HepG2 (cell line): ENCODE results near the gene NGDN. TPM values are rescaled to one million over a fixed set of nuclear protein-coding genes. Genes with fewer than 3 reads are reported as not detected.

Source experiments
- ATF7 ChIP-seq, 2 experiments: fragments of 450-650 bp in 1 of 2; sonication (generic) in 1 of 2; formaldehyde crosslinking in 1 of 2; IDR thresholded peaks; 2 replicates each; pipeline versions ENCODE4 v1.4.0 to v1.6.1; 2016 to 2020; ENCODE audit warnings: antibody characterized with exemption in 1 of 2, mild to moderate bottlenecking in 1 of 2, missing genetic modification reagents in 1 of 2
- EEA1 ChIP-seq: sonication (generic); formaldehyde crosslinking; IDR thresholded peaks from 2 replicates; pipeline ENCODE4 v1.5.1; 2020; ENCODE audit warnings: mild to moderate bottlenecking, missing genetic modification reagents, borderline replicate concordance
- FOXC1 ChIP-seq: sonication (generic); formaldehyde crosslinking; IDR thresholded peaks from 2 replicates; pipeline ENCODE4 v1.8.0; 2022; ENCODE audit warnings: mild to moderate bottlenecking, missing genetic modification reagents, borderline replicate concordance
- GABPB1 ChIP-seq: IDR thresholded peaks from 2 replicates; pipeline ENCODE4 v1.6.1; 2016; ENCODE audit warnings: mild to moderate bottlenecking, missing genetic modification reagents, moderate library complexity, missing compliant biosample characterization
- IRX3 ChIP-seq: sonication (generic); formaldehyde crosslinking; IDR thresholded peaks from 2 replicates; pipeline ENCODE4 v1.8.1; 2023; ENCODE audit warnings: mild to moderate bottlenecking, low read depth, missing genetic modification reagents, borderline replicate concordance
- JUN ChIP-seq: sonication (generic); formaldehyde crosslinking; IDR thresholded peaks from 2 replicates; pipeline ENCODE4 v1.4.0; 2020; ENCODE audit warnings: mild to moderate bottlenecking, missing genetic modification reagents
- LBX2 ChIP-seq: sonication (generic); formaldehyde crosslinking; IDR thresholded peaks from 2 replicates; pipeline ENCODE4 v1.5.0; 2020; ENCODE audit warnings: missing genetic modification reagents, mild to moderate bottlenecking, borderline replicate concordance
- ZMYM2 ChIP-seq: sonication (generic); formaldehyde crosslinking; IDR thresholded peaks from 2 replicates; pipeline ENCODE4 v1.8.0; 2022; ENCODE audit warnings: mild to moderate bottlenecking, missing genetic modification reagents
- ZNF224 ChIP-seq: sonication (generic); formaldehyde crosslinking; IDR thresholded peaks from 2 replicates; pipeline ENCODE4 v1.5.0; 2020; ENCODE audit warnings: mild to moderate bottlenecking, missing genetic modification reagents
- ZNF34 ChIP-seq: sonication (generic); formaldehyde crosslinking; IDR thresholded peaks from 2 replicates; pipeline ENCODE4 v1.4.0; 2020; ENCODE audit warnings: mild to moderate bottlenecking, missing genetic modification reagents, borderline replicate concordance
- polyA plus RNA-seq, 8 experiments: library from polyadenylated mRNA; depleted of rRNA in 3 of 8; stranded (reverse) in 7 of 8; unstranded in 1 of 8; fragments of >200 nt; fragmentation: Illumina TruSeq in 4 of 8; extraction: Trizol in 4 of 8; gene quantifications; 2 replicates each; pipeline versions ENCODE4 v1.2.1 to v1.2.3, GENCODE V29; 2011 to 2016; ENCODE audit warnings: low read depth in 4 of 8, missing spikeins in 1 of 8, mixed read lengths in 1 of 8; ENCODE audit not compliant: insufficient read depth in 1 of 8
- total RNA-seq, 5 experiments: library from RNA; depleted of rRNA; stranded (reverse); fragments of >200 nt; fragmentation: Illumina TruSeq; extraction: Trizol; gene quantifications; 2 replicates each; pipeline ENCODE4 v1.2.3, GENCODE V29; 2016; ENCODE audit warnings: low read depth in 1 of 5
- TF ChIP-seq, protein P1 (sequence below): sonication (generic); formaldehyde crosslinking; IDR thresholded peaks from 2 replicates; pipeline ENCODE4 v1.9.0; 2021; ENCODE audit warnings: mild to moderate bottlenecking, missing genetic modification reagents
- TF ChIP-seq, protein P2 (sequence below): IDR thresholded peaks from 2 replicates; pipeline ENCODE4 v1.6.1; 2012; ENCODE audit warnings: inconsistent platforms
- TF ChIP-seq, protein P3 (sequence below): sonication (generic); formaldehyde crosslinking; IDR thresholded peaks from 2 replicates; pipeline ENCODE4 v1.5.1; 2020; ENCODE audit warnings: missing genetic modification reagents, mild to moderate bottlenecking, borderline replicate concordance
- TF ChIP-seq, protein P4 (sequence below): sonication (generic); formaldehyde crosslinking; IDR thresholded peaks from 2 replicates; pipeline ENCODE4 v1.5.1; 2020; ENCODE audit warnings: mild to moderate bottlenecking, missing genetic modification reagents

Gene NGDN
- total and polyA plus RNA-seq, 2 of the 13 experiments (the other 11 are each of a cell fraction or from before 2014, with no cell fraction given), result 154 to 216 TPM

- TF ChIP-seq, protein P1, sequence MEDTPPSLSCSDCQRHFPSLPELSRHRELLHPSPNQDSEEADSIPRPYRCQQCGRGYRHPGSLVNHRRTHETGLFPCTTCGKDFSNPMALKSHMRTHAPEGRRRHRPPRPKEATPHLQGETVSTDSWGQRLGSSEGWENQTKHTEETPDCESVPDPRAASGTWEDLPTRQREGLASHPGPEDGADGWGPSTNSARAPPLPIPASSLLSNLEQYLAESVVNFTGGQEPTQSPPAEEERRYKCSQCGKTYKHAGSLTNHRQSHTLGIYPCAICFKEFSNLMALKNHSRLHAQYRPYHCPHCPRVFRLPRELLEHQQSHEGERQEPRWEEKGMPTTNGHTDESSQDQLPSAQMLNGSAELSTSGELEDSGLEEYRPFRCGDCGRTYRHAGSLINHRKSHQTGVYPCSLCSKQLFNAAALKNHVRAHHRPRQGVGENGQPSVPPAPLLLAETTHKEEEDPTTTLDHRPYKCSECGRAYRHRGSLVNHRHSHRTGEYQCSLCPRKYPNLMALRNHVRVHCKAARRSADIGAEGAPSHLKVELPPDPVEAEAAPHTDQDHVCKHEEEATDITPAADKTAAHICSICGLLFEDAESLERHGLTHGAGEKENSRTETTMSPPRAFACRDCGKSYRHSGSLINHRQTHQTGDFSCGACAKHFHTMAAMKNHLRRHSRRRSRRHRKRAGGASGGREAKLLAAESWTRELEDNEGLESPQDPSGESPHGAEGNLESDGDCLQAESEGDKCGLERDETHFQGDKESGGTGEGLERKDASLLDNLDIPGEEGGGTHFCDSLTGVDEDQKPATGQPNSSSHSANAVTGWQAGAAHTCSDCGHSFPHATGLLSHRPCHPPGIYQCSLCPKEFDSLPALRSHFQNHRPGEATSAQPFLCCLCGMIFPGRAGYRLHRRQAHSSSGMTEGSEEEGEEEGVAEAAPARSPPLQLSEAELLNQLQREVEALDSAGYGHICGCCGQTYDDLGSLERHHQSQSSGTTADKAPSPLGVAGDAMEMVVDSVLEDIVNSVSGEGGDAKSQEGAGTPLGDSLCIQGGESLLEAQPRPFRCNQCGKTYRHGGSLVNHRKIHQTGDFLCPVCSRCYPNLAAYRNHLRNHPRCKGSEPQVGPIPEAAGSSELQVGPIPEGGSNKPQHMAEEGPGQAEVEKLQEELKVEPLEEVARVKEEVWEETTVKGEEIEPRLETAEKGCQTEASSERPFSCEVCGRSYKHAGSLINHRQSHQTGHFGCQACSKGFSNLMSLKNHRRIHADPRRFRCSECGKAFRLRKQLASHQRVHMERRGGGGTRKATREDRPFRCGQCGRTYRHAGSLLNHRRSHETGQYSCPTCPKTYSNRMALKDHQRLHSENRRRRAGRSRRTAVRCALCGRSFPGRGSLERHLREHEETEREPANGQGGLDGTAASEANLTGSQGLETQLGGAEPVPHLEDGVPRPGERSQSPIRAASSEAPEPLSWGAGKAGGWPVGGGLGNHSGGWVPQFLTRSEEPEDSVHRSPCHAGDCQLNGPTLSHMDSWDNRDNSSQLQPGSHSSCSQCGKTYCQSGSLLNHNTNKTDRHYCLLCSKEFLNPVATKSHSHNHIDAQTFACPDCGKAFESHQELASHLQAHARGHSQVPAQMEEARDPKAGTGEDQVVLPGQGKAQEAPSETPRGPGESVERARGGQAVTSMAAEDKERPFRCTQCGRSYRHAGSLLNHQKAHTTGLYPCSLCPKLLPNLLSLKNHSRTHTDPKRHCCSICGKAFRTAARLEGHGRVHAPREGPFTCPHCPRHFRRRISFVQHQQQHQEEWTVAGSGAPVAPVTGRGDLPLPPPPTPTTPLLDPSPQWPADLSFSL, result no peak
- 0 out of 2 replicates have a peak, but pooled peaks have one; percentile 27 for TF ChIP-seq ZNF224
- TF ChIP-seq, protein P2, sequence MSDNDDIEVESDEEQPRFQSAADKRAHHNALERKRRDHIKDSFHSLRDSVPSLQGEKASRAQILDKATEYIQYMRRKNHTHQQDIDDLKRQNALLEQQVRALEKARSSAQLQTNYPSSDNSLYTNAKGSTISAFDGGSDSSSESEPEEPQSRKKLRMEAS, result peak; percentile 19; the same call in 1 of the 2 replicates
- TF ChIP-seq, protein P3, sequence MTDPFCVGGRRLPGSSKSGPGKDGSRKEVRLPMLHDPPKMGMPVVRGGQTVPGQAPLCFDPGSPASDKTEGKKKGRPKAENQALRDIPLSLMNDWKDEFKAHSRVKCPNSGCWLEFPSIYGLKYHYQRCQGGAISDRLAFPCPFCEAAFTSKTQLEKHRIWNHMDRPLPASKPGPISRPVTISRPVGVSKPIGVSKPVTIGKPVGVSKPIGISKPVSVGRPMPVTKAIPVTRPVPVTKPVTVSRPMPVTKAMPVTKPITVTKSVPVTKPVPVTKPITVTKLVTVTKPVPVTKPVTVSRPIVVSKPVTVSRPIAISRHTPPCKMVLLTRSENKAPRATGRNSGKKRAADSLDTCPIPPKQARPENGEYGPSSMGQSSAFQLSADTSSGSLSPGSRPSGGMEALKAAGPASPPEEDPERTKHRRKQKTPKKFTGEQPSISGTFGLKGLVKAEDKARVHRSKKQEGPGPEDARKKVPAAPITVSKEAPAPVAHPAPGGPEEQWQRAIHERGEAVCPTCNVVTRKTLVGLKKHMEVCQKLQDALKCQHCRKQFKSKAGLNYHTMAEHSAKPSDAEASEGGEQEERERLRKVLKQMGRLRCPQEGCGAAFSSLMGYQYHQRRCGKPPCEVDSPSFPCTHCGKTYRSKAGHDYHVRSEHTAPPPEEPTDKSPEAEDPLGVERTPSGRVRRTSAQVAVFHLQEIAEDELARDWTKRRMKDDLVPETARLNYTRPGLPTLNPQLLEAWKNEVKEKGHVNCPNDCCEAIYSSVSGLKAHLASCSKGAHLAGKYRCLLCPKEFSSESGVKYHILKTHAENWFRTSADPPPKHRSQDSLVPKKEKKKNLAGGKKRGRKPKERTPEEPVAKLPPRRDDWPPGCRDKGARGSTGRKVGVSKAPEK (CRISPR knock-in tag), result no peak
- TF ChIP-seq JUN (CRISPR knock-in tag), result peak; percentile 17; the same call in 1 of the 2 replicates
- TF ChIP-seq IRX3, result no peak
- no peak; the same call in 1 of the 2 replicates for TF ChIP-seq ATF7 (IDR thresholded peaks at IDR 0.05)
- TF ChIP-seq ATF7 (CRISPR knock-in tag; IDR thresholded peaks at IDR 0.05), result peak; percentile 73; the same call in 1 of the 2 replicates
- TF ChIP-seq ZNF34 (CRISPR knock-in tag), result peak; percentile 88; the same call in 1 of the 2 replicates
- 0 out of 2 replicates have a peak, but pooled peaks have one; percentile 19 for TF ChIP-seq EEA1 (CRISPR knock-in tag)
- no peak for TF ChIP-seq ZMYM2
- peak; percentile 12; the same call in 1 of the 2 replicates for TF ChIP-seq GABPB1 (CRISPR knock-in tag)
- TF ChIP-seq, protein P4, sequence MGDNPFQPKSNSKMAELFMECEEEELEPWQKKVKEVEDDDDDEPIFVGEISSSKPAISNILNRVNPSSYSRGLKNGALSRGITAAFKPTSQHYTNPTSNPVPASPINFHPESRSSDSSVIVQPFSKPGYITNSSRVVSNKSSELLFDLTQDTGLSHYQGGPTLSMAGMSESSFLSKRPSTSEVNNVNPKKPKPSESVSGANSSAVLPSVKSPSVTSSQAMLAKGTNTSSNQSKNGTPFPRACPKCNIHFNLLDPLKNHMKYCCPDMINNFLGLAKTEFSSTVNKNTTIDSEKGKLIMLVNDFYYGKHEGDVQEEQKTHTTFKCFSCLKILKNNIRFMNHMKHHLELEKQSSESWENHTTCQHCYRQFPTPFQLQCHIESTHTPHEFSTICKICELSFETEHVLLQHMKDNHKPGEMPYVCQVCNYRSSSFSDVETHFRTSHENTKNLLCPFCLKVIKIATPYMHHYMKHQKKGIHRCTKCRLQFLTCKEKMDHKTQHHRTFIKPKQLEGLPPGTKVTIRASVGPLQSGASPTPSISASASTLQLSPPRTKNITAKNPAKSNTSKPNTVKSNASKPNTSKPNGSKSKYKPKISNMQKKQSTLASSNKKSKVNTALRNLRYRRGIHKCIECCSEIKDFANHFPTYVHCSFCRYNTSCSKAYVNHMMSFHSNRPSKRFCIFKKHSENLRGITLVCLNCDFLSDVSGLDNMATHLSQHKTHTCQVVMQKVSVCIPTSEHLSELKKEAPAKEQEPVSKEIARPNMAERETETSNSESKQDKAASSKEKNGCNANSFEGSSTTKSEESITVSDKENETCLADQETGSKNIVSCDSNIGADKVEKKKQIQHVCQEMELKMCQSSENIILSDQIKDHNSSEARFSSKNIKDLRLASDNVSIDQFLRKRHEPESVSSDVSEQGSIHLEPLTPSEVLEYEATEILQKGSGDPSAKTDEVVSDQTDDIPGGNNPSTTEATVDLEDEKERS (CRISPR knock-in tag), result no peak; the same call in 1 of the 2 replicates
- TF ChIP-seq LBX2 (CRISPR knock-in tag), result peak; percentile 91
- 0 out of 2 replicates have a peak, but pooled peaks have one; percentile 8 for TF ChIP-seq FOXC1
Observed at GRCh38 chr14:23469906-23470403, 452 bp downstream of the NGDN start (continued).
